GM12892 (cell line): ENCODE results near the gene FER.
"Not testable (repeated sequence)": the region's sequence is repeated elsewhere in the genome, so short reads cannot be mapped to it uniquely, and the experiment has no call there.

Experiments used
- DNase-seq: peaks from one replicate; pipeline ENCODE4 v3.0.0; 2011; ENCODE audit not compliant: insufficient read length
- FAIRE-seq: peaks from 2 replicates; lab custom pipeline; 2011; peaks lifted over from hg19 to GRCh38; lab: Jason Lieb, UNC
- POLR2A ChIP-seq: IDR thresholded peaks from 2 replicates; pipeline ENCODE4 v1.6.1; 2011; ENCODE audit warnings: low read depth, low read length, control low read depth
- POLR2AphosphoS5 ChIP-seq: IDR thresholded peaks from 2 replicates; pipeline ENCODE4 v1.6.1; 2011; ENCODE audit warnings: low read depth, low read length, control low read depth
- TAF1 ChIP-seq: IDR thresholded peaks from 2 replicates; pipeline ENCODE4 v1.6.1; 2011; ENCODE audit warnings: low read depth, mild to moderate bottlenecking, control low read depth, low read length, borderline replicate concordance

Gene FER

DNA sequence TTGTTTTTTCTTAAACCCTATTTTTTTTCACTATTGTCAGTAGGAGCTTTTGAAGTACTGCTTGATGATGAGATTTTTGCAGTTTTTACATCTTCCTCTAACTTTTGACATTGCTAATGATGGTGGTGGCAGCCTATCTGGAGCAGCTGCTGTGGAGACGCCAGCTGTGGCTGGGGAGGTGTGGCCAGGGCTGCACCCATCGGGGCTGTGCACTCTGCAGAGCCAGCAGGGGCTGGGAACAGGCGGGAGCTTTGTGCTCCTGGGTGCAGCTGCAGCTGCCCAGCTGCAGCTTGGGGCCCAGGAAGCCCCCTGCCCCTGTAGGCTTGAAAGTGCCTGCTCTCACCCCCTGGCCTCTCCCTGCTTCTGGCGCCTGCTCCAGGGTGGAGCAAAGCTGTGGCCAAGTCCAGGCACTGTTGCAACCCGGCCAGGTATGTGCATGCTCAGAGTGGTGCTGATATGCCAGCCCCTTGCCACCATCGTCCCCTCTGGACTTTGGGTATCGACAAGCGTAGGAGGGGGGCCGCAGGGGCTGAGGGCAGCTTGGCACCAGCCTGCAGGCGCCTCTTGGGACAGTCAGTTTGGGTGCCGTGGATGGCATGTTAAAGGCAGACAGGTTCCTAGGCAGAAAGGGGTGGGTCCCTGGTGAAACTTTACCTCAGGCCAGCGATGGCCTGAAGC, 39.2 kb downstream of the FER start:
- DNase-seq (no peak), FAIRE-seq (no peak)
- TF ChIP-seq POLR2A (no peak), TAF1 (no peak), POLR2AphosphoS5 (no peak)

DNA sequence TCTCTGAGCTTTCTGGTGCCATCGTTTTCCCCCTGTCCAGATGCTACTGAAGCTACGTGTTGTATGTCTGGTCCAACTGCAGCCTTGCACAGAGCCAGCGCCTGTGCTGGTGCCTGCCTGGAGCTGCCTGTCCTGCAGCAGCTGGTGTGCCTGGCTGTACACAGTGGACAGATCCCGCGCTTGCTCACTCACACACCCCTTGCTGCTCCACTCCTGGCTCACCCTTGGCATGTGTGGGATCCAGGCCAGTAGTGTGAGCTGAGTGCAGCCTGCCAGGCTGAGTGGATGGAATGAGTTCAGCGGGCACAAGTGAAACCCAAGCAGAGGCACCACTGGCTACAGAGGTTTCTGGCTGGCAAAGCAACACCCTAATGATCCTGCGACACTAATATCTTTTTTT, 40.4 kb downstream of the FER start:
- TF ChIP-seq POLR2A: no peak
- TF ChIP-seq TAF1: no peak
- no peak for TF ChIP-seq POLR2AphosphoS5
- FAIRE-seq (no peak), DNase-seq (no peak)

DNA sequence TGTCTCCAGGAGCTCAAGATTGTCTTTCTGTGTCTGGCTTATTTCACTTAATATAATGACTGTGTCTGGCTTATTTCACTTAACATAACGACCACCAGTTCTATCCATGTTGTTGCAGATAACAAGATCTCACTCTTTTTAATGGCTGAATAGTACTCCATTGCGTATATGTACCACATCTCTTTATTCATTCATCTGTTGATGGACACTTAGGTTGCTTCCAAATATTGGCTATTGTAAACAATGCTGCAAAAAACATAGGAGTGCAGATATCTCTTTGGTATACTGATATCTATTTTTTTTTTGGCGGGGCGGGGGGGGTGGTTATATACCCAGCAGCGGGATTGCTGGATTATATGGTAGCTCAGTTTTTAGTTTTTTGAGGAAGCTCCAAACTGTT, 45.5 kb downstream of the FER start:
- DNase-seq (no peak), FAIRE-seq (no peak)
- TF ChIP-seq TAF1: no peak
- no peak for TF ChIP-seq POLR2A
- no peak for TF ChIP-seq POLR2AphosphoS5

DNA sequence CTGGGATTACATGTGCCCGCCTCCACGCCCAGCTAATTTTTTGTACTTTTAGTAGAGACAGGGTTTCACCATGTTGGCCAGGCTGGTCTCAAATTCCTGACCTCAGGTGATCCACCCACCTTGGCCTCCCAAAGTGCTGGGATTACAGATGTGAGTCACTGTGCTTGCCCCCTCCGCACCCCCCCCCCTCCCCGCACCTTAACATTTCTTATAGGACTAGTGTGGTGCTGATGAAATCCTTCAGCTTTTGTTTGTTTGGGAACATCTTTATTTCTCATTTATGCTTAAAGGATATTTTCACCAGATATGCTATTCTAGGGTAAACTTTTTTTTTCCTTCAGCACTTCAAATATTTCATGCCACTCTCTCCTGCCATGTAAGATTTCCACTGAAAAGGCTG, 46.7 kb downstream of the FER start:
- not testable (repeated sequence) for DNase-seq, FAIRE-seq

DNA sequence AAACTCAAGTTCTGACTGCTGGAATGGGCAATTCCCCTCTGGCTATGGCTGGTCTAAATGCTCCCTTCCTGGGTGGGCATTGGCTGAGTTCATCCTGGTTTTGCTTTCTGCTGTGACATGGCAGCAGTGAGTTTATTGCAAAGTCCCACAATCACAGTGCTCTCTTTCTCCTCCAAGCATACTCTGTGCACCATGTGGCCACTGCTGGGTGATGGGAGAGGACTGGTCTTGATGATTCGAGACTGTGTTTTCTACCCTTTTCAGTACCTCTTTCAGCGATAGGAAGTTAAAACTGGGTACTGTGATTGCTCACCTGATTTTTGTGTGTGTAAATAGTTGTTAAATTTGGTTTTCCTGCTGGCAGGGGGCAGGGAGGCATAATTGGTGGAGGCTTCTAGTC, 49.7 kb downstream of the FER start:
- FAIRE-seq (no peak), DNase-seq (no peak)

DNA sequence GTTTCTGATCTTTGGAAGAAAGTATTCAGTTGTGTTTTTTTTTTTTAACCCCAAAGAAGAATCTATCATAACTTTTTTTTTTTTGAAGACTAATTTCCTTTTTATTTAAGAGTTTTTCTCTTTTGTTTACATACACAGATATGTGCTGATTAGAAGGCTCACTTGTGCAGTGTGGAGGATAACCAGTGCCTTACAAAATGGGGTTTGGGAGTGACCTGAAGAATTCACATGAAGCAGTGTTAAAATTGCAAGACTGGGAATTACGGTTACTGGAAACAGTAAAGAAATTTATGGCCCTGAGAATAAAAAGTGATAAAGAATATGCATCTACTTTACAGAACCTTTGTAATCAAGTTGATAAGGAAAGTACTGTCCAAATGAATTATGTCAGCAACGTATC, 50.3 kb downstream of the FER start:
- TF ChIP-seq POLR2AphosphoS5: no peak
- TF ChIP-seq TAF1: no peak
- no peak for TF ChIP-seq POLR2A
- peak; percentile 30 for FAIRE-seq
- no peak for DNase-seq

More for the DNA sequence above, 49.7 kb downstream of the FER start:
- TF ChIP-seq POLR2A (no peak), TAF1 (no peak), POLR2AphosphoS5 (no peak)

DNA sequence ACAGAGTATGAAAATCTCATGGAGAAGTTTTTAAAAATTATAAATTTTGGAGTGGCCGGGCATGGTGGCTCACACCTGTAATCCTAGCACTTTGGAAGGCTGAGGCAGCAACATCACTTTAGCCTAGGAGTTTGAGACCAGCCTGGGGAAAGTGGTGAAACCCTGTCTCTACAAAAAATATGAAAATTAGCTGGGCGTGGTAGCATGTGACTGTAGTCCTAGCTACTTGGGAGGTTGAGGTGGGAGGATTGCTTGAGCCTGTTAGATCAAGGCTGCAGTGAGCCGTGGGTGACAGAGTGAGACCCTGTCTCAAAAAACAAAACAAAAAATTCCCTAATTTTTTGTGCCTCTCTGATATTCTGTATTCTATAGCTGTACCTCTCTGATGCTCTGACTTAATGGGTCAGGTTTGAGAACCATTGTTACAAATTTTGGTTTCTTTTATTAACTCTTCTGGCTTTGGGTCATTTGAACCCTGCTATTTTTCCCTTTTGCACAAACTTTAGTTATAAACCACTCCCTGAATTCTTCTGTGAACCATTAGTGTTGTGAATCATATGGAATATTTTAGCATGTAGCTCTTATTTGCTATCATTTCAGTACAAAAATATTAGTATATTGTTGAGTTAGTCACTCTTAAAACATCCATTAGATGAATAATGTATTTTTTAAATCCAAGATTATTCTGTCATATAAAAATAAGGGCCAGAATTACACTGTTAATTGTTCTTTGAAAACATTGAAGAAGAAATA, 51.0 kb downstream of the FER start:
- DNase-seq (no peak), FAIRE-seq (no peak)

GRCh38 chr5:108801301-108801700, 53.6 kb downstream of the FER start:
- TF ChIP-seq POLR2A (no peak), POLR2AphosphoS5 (no peak), TAF1 (no peak)
- FAIRE-seq: no peak

More for the DNA sequence above, 51.0 kb downstream of the FER start:
- TF ChIP-seq POLR2A (no peak), TAF1 (no peak), POLR2AphosphoS5 (no peak)

GRCh38 chr5:108801776-108802175, 54.1 kb downstream of the FER start:
- FAIRE-seq (no peak), DNase-seq (no peak)
- TF ChIP-seq POLR2A (no peak), POLR2AphosphoS5 (no peak), TAF1 (no peak)

More at GRCh38 chr5:108801301-108801700, 53.6 kb downstream of the FER start:
- no peak for DNase-seq

- DNase-seq (no peak), FAIRE-seq (no peak)
- TF ChIP-seq TAF1 (no peak), POLR2A (no peak), POLR2AphosphoS5 (no peak)
Observed at GRCh38 chr5:108810717-108811116, 63.0 kb downstream of the FER start.

GRCh38 chr5:108813673-108814072, 66.0 kb downstream of the FER start:
- TF ChIP-seq POLR2AphosphoS5 (no peak), POLR2A (no peak), TAF1 (no peak)
- DNase-seq (no peak), FAIRE-seq (no peak)

DNA sequence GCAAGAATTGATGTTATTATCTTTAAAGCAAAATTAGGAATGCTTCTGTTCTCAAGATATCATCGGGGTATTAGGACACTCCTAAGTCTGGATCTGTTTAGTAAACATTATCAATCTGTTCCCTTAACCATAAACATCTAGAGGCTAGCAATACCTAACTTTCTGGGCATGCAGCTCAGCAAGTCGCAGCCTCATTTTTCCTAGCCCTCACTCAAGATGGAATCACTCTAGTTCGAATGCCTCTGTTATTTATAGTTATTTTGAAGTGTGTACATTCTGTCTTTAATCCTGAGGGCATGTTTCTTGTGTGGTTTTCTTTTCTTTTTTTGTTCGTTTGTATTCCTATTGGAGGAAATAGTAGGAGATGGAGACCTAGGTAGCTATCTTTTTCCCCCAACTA, 66.9 kb downstream of the FER start:
- TF ChIP-seq POLR2AphosphoS5 (no peak), POLR2A (no peak), TAF1 (no peak)
- FAIRE-seq: no peak
- DNase-seq: no peak

DNA sequence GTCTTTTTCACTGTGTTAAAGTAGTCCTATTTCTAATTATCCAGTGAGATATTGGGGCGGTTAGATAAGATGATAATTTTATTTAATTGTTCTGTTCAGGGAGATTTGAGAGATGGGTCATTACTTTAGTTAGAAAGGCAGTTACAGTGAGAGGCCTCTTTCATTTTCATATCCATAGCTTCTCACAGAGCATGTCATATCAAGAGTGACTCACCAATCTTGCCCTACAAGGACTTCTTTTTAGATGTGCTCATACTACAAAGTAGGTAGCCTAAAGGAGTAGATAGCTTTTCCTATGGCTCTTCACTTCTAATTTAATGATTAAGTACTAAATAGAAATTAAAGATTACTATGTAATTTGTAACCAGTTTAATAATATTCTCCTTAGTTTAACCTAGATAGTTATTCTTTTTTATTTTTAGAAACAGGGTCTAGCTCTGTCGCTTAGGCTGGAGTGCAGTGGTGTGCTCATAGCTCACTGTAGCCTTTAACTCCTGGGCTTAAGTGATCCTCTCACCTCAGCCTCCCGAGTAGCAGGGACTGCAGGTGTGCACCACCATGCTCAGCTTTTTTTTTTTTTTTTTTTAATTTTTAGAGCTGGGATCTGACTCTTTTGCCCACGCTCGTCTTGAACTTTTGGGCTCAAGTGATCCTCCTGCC, 71.0 kb downstream of the FER start:
- TF ChIP-seq POLR2AphosphoS5 (no peak), TAF1 (no peak), POLR2A (no peak)
- FAIRE-seq: no peak

More for the DNA sequence above, 71.0 kb downstream of the FER start:
- DNase-seq: no peak
